ENCODE measurements around the gene MRPL20.

DNA sequence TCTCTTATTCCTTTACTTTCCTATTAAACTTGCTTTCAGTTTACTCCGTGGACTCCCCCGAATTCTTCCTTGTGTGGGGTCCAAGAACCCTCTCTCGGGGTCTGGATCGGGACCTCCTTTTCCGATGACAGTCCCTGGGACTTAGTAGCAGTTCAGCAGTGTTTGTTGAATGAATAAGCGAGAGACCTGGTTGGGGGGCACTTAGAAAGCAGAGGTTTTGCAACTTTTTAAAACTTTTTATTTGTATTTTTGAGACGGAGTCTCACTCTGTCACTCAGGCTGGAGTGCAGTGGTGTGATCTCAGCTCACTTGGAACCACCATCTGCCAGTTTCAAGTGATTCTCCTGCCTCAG lies 16.1 kb upstream of the MRPL20 start:
- TF ChIP-seq, protein P1, sequence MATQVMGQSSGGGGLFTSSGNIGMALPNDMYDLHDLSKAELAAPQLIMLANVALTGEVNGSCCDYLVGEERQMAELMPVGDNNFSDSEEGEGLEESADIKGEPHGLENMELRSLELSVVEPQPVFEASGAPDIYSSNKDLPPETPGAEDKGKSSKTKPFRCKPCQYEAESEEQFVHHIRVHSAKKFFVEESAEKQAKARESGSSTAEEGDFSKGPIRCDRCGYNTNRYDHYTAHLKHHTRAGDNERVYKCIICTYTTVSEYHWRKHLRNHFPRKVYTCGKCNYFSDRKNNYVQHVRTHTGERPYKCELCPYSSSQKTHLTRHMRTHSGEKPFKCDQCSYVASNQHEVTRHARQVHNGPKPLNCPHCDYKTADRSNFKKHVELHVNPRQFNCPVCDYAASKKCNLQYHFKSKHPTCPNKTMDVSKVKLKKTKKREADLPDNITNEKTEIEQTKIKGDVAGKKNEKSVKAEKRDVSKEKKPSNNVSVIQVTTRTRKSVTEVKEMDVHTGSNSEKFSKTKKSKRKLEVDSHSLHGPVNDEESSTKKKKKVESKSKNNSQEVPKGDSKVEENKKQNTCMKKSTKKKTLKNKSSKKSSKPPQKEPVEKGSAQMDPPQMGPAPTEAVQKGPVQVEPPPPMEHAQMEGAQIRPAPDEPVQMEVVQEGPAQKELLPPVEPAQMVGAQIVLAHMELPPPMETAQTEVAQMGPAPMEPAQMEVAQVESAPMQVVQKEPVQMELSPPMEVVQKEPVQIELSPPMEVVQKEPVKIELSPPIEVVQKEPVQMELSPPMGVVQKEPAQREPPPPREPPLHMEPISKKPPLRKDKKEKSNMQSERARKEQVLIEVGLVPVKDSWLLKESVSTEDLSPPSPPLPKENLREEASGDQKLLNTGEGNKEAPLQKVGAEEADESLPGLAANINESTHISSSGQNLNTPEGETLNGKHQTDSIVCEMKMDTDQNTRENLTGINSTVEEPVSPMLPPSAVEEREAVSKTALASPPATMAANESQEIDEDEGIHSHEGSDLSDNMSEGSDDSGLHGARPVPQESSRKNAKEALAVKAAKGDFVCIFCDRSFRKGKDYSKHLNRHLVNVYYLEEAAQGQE (IDR thresholded peaks at IDR 0.05; ENCODE audit: low read depth, low read length), result no peak
- TF ChIP-seq, protein P2, sequence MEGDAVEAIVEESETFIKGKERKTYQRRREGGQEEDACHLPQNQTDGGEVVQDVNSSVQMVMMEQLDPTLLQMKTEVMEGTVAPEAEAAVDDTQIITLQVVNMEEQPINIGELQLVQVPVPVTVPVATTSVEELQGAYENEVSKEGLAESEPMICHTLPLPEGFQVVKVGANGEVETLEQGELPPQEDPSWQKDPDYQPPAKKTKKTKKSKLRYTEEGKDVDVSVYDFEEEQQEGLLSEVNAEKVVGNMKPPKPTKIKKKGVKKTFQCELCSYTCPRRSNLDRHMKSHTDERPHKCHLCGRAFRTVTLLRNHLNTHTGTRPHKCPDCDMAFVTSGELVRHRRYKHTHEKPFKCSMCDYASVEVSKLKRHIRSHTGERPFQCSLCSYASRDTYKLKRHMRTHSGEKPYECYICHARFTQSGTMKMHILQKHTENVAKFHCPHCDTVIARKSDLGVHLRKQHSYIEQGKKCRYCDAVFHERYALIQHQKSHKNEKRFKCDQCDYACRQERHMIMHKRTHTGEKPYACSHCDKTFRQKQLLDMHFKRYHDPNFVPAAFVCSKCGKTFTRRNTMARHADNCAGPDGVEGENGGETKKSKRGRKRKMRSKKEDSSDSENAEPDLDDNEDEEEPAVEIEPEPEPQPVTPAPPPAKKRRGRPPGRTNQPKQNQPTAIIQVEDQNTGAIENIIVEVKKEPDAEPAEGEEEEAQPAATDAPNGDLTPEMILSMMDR (IDR thresholded peaks at IDR 0.05), result no peak
- no peak for TF ChIP-seq EZH2phosphoT487 (IDR thresholded peaks at IDR 0.05; ENCODE audit: borderline replicate concordance, low read depth)
- no peak for TF ChIP-seq YY1 (IDR thresholded peaks at IDR 0.05; ENCODE audit: low read depth)
- TF ChIP-seq FOXM1 (IDR thresholded peaks at IDR 0.05; ENCODE audit: low read depth), result no peak
- TF ChIP-seq FOXJ3 (CRISPR knock-in tag; IDR thresholded peaks at IDR 0.05), result no peak
- no peak for TF ChIP-seq MXI1 (IDR thresholded peaks at IDR 0.05; ENCODE audit: low read depth, low read length)
- no peak for TF ChIP-seq RAD21 (IDR thresholded peaks at IDR 0.05; ENCODE audit: low read length)
- TF ChIP-seq, protein P3, sequence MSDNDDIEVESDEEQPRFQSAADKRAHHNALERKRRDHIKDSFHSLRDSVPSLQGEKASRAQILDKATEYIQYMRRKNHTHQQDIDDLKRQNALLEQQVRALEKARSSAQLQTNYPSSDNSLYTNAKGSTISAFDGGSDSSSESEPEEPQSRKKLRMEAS (IDR thresholded peaks at IDR 0.05; ENCODE audit: low read depth), result no peak
- no peak for TF ChIP-seq NFIC (IDR thresholded peaks at IDR 0.05; ENCODE audit: borderline replicate concordance)

Measured in SK-N-SH (cell line).